Measurements from ENCODE around the gene GPR146.
A peak's percentile ranks its signal among the peaks of the same experiment; 100 is the strongest.
"Not testable (repeated sequence)": the region's sequence is repeated elsewhere in the genome, so short reads cannot be mapped to it uniquely, and the experiment has no call there.

The GPR146 gene, protein sequence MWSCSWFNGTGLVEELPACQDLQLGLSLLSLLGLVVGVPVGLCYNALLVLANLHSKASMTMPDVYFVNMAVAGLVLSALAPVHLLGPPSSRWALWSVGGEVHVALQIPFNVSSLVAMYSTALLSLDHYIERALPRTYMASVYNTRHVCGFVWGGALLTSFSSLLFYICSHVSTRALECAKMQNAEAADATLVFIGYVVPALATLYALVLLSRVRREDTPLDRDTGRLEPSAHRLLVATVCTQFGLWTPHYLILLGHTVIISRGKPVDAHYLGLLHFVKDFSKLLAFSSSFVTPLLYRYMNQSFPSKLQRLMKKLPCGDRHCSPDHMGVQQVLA

GRCh38 chr7:1044189-1045068 is at the start of gene GPR146:
GPR146 (plus strand) TSS chr7:1044546; CDS start chr7:1057516, 12,970 bp downstream.
- peak in 50 of 51 donors; percentile 54 to 97 (median 90) for DNase-seq

GRCh38 chr7:994592-995308 is 49.6 kb upstream of the GPR146 start:
- no peak for DNase-seq

- DNase-seq = no peak
Measured at GRCh38 chr7:995571-995970, 48.8 kb upstream of the GPR146 start.

- DNase-seq = no peak
Measured at GRCh38 chr7:996079-996872, 48.1 kb upstream of the GPR146 start.

DNA sequence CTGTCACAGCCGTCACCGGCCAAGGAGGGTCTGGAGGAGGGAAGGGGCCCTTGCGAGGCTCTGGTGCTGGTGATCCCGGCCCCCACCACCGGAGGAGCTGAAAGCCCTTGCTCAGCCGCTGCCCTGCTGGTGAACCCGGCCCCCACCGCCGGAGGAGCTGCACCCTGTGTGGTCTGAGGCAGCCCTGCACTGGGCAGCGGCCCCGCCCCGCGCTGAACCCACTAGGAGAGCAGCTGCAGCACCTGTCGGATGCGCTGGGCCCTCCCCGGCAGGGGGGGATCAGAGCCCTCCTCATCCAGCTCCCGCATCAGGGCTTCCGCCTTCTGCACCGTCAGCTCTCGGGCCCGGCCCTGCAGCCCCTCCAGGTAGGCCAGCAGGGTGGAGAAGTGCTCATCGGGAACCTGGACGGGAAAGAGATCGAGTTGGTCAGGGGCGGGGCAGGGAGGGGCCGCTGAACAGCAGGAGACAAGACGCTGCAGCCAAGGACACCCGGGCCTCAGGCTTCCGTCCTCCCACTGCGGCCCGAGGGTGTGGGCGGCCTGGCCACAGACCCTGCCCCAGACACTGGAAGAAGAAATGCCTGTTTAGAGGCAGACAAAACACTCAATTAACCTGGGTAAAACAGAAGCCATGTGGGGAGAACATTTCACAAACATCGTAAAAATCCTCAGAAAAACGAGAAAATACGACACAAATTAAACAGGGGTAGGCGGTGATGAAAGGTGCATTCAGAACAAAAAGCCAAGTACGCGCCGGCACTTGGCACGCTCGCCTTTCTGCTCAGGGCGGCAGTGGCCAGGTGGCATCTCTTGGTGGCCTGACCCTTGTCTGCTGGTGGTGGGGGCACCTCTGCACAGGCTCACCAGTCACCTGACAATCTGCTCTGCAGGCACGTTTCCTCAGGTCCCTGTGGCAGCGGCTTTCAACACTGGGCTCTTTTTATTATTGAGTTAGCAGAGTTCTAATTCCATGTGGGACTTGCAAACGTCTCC is 46.6 kb upstream of the GPR146 start:
- DNase-seq = no peak

- DNase-seq = no peak
Measured at GRCh38 chr7:999149-999879, 45.0 kb upstream of the GPR146 start.

DNA sequence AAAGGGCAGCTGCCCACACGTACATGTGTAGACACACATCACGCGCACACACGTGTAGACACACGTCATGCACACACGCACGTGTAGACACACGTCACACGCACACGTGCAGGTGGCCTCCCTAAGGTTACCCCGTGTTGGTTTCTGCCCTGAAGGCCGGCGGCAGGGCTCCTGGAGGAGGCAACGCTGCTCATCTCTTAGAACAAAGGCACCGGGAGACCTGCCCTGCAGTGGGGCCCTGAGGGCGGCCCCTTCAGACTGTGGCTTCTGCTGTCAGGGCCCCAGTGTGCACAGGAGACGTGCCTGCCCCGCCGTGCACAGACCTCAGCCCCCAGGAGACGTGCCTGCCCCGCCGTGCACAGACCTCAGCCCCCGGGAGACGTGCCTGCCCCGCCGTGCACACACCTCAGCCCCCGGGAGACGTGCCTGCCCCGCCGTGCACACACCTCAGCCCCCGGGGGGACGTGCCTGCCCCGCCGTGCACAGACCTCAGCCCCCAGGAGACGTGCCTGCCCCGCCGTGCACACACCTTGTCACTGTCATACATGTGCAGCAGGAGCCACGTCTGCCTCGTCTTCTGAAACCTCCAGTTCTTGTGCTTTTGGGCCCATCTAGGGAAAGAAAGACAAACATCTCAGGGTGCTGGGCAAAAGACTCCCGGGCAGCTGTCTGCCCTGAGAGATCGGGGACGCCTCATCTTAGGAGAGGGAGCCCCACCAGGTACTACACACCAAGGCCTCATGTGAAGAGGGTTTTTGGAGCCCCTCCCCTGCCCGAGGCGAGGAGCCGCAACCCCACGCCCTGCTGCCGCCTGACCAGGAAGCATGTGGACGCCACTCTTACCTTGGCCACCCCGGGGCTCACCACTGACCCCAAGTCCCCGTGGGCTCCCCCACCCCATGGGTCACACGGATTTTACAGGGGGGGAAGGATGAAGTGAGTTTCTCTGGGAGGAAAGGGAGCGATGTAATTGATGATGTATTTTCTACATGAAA is 44.1 kb upstream of the GPR146 start:
- no peak for DNase-seq

GRCh38 chr7:1001069-1001770 is 43.1 kb upstream of the GPR146 start:
- DNase-seq = not testable (repeated sequence)

GRCh38 chr7:1002026-1002425 is 42.3 kb upstream of the GPR146 start:
- DNase-seq = not testable (repeated sequence)

DNA sequence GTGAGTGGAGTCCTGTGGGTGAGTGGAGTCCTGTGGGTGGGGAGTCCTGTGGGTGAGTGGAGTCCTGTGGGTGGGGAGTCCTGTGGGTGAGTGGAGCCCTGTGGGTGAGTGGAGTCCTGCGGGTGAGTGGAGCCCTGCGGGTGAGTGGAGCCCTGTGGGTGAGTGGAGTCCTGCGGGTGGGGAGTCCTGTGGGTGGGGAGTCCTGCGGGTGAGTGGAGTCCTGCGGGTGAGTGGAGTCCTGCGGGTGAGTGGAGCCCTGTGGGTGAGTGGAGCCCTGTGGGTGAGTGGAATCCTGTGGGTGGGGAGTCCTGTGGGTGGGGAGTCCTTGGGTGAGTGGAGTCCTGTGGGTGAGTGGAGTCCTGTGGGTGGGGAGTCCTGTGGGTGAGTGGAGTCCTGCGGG is 41.9 kb upstream of the GPR146 start:
- not testable (repeated sequence) for DNase-seq

DNA sequence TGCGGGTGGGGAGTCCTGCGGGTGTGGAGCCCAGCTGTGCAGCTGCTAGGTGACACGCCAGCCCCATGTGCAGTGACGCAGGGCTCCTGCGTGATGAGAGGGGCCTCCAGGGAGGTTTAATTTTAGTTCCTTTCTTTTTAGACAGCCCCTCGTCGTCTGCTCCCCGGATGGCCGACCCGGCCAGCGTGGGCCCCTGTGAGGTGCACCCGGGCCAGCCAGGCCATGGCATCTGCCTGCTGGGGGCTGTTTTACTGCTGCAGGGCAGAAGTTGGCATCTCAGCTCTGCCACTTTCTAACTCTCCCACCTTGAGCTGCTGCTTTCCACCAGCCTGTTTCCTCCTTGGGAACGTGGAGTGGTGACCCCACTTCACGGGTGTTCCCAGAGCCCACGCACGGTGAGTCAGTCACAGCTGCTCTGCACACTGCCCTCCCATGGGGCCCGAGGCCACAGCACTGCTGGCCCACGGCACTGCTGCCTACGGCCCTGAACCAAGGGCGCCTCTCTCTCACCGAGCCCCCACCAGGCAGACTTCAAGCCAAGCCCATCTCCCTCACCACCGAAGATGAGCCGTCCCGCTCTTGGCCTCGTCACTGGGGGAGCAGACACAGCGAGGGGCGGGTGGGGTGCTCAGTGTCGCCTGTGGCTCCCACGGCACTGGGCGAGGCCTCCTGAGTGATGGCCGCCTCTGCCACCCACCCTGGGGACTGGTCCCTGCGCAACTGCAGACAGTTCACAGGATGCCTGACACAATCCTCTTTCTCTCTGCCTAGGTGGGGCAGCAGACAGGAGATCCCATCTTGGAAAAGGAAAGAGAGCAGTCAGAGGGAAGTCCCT is 40.1 kb upstream of the GPR146 start:
- DNase-seq = no peak

DNA sequence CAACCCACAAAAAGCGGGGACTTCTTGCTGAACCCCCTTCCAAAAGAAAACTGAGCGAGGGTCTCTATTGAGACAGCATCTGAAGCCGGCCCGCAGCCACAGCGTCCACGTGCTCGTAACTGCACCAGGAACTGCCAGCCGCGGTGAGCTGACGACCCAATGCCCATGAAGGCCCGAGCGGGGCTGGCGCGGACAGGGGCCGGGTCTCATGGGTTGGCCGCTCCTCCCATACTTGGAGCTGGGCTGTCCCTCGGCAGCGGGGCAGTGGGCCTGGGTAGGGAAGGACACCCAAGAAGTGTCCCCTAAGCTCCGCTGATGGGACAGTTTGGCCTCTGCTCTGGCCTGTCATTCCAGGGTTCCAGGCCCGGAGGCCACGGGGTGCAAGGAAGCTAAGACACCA is 39.0 kb upstream of the GPR146 start:
- no peak for DNase-seq

DNA sequence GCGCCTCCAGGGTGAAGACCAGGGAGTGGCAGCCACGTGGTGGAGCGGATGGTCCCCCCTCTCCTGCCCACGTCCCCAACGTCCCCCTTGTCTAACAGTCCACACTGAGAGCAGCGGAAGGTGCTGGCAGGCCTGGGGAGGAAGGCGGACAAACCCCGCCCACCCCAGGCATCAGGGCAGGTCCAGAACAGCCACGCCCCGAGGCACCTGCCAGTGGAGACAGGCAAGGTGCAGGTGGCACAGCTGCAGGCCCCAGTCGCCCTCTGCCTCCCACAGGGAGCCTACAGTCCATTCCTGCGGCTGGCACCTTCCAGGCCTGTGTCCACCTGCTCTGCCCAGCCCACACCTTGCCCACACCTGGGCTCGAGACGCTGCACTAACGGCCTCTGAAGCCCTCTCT is 36.4 kb upstream of the GPR146 start:
- no peak for DNase-seq

DNA sequence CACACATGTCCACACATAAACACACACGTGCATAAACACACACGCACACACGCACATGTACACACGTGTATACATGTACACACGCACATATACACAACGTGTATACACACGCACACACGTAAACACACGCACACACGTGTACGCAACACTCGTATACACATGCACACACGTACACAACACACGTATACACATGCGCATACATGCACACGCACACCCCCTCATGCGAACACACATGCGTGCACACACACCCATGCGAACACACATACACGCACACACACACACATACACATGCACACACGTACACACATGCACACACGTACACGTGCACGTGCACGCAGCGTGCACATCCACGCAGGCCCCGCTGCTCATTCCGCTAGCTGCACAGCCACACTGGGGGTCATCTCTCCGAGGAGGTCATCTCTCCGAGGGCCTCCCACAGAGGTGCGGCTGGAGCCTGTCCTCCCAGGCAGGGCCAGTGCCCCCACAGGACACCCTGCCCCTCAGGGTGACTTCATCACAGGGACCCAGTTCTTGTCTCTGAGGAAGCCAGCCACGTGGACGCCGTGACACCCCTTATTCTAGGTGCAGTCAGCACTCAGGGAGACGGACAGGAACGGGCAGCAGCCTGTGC is 35.5 kb upstream of the GPR146 start:
- DNase-seq = no peak

DNA sequence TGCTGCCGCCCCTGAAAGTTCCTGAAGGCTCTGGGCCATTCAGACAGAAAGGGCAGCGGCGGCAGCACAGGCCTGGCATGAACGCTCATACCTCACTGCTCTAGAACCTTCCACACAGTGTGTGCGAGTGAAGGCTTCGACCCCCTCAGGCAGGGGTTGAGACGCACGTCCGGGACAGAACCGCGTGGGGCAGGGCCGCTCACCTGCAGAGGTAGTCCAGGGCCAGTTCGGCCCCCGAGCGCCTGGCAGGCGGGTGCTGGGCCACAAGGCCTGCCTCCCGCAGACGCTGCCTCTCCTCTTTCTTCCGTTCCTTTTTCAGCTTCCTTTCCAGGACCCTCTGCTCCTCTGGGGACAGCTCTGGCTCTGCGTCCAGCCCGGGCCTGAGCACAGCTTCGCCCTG is 34.6 kb upstream of the GPR146 start:
- no peak for DNase-seq

DNA sequence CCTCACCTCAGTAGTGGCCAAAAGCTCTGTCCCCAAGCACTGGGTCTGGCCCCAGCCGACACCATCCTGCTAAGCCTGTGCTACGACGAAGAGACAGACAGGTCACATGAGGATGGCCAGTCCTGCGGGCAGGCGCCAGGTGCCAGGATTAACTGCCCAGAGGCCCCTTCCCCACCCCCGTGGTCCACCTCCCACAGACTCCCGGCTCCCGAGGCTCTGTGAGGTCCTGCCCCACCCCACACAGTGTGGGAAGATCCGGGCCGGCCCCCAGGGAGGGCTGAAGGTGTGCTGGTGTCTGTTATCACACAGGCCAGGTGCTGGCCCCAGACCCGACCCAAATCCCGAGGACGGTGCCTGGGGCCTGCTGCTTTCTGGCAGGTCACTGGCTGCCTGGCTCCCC is 34.1 kb upstream of the GPR146 start:
- DNase-seq = no peak
